ENCODE results near the gene NUP62CL.

DNA sequence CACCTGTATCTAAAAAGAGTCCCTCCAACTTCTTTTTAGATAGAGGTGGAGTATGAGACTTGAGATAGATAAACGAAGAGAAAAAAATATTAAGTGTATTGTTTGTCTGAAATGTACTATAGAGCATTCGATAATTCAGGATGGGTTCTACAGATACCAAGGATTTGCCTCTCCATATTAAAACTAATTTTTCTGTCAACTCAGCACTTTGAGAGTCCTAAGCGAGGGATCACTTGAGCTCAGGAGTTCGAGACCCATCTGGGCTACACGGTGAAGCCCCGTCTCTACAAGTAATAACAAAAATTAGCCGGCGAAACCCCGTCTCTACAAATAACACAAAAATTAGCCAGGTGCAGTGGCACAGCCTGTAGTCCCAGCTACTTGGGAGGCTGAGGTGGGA lies 1.7 kb upstream of the NUP62CL start:
- TF ChIP-seq, protein P1, sequence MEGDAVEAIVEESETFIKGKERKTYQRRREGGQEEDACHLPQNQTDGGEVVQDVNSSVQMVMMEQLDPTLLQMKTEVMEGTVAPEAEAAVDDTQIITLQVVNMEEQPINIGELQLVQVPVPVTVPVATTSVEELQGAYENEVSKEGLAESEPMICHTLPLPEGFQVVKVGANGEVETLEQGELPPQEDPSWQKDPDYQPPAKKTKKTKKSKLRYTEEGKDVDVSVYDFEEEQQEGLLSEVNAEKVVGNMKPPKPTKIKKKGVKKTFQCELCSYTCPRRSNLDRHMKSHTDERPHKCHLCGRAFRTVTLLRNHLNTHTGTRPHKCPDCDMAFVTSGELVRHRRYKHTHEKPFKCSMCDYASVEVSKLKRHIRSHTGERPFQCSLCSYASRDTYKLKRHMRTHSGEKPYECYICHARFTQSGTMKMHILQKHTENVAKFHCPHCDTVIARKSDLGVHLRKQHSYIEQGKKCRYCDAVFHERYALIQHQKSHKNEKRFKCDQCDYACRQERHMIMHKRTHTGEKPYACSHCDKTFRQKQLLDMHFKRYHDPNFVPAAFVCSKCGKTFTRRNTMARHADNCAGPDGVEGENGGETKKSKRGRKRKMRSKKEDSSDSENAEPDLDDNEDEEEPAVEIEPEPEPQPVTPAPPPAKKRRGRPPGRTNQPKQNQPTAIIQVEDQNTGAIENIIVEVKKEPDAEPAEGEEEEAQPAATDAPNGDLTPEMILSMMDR (IDR thresholded peaks at IDR 0.05 in 2 of 3, conservative IDR thresholded peaks at IDR 0.05 in 1 of 3; ENCODE audit: borderline replicate concordance in 1 of 3, insufficient read depth in 1 of 3, low read depth in 2 of 3, low read length in 2 of 3): no peak
- TF ChIP-seq EZH2 (IDR thresholded peaks at IDR 0.05) (no peak), JUND (IDR thresholded peaks at IDR 0.05) (no peak), CEBPB (IDR thresholded peaks at IDR 0.05; ENCODE audit: low read depth) (no peak), POLR2A (IDR thresholded peaks at IDR 0.05; ENCODE audit: borderline replicate concordance, extremely low read depth, insufficient read depth, insufficient read length) (no peak), SIN3A (IDR thresholded peaks at IDR 0.05; ENCODE audit: low read depth) (no peak), SP1 (IDR thresholded peaks at IDR 0.05; ENCODE audit: low read depth) (no peak), EGR1 (IDR thresholded peaks at IDR 0.05; ENCODE audit: low read depth) (no peak), POLR2AphosphoS5 (IDR thresholded peaks at IDR 0.05; ENCODE audit: low read depth, low read length) (no peak), YY1 (IDR thresholded peaks at IDR 0.05; ENCODE audit: extremely low read depth, insufficient replicate concordance, low read depth, low read length) (no peak), FOSL1 (IDR thresholded peaks at IDR 0.05; ENCODE audit: low read depth) (no peak)
- TF ChIP-seq, protein P2, sequence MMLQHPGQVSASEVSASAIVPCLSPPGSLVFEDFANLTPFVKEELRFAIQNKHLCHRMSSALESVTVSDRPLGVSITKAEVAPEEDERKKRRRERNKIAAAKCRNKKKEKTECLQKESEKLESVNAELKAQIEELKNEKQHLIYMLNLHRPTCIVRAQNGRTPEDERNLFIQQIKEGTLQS (IDR thresholded peaks at IDR 0.05): no peak
- TF ChIP-seq, protein P3, sequence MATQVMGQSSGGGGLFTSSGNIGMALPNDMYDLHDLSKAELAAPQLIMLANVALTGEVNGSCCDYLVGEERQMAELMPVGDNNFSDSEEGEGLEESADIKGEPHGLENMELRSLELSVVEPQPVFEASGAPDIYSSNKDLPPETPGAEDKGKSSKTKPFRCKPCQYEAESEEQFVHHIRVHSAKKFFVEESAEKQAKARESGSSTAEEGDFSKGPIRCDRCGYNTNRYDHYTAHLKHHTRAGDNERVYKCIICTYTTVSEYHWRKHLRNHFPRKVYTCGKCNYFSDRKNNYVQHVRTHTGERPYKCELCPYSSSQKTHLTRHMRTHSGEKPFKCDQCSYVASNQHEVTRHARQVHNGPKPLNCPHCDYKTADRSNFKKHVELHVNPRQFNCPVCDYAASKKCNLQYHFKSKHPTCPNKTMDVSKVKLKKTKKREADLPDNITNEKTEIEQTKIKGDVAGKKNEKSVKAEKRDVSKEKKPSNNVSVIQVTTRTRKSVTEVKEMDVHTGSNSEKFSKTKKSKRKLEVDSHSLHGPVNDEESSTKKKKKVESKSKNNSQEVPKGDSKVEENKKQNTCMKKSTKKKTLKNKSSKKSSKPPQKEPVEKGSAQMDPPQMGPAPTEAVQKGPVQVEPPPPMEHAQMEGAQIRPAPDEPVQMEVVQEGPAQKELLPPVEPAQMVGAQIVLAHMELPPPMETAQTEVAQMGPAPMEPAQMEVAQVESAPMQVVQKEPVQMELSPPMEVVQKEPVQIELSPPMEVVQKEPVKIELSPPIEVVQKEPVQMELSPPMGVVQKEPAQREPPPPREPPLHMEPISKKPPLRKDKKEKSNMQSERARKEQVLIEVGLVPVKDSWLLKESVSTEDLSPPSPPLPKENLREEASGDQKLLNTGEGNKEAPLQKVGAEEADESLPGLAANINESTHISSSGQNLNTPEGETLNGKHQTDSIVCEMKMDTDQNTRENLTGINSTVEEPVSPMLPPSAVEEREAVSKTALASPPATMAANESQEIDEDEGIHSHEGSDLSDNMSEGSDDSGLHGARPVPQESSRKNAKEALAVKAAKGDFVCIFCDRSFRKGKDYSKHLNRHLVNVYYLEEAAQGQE (IDR thresholded peaks at IDR 0.05; ENCODE audit: low read depth): no peak

All from HCT116 (cell line).